Smooth muscle cell (in vitro differentiated cells): ENCODE results near the gene CPA5. TPM values are rescaled to one million over a fixed set of nuclear protein-coding genes. Genes with fewer than 3 reads are reported as not detected.

ENCODE experiments used
- DNase-seq: peaks from one replicate; lab custom pipeline; 2025; ENCODE audit not compliant: unreplicated experiment; lab: John Stamatoyannopoulos, UW
- H2AFZ ChIP-seq: fragments of 200-600 bp; sonication (generic); 2 replicates; pipeline ENCODE4 v1.6.0; 2016; ENCODE audit warnings: antibody characterized with exemption, low read depth, mild to moderate bottlenecking
- H3F3A ChIP-seq: fragments of 200-600 bp; sonication (generic); 2 replicates; pipeline ENCODE4 v1.6.0; 2017; ENCODE audit warnings: antibody characterized with exemption, low read depth
- H3K27ac ChIP-seq: fragments of 200-600 bp; sonication (generic); 2 replicates; pipeline ENCODE4 v1.5.1; 2016; ENCODE audit warnings: low read depth, mild to moderate bottlenecking
- H3K27me3 ChIP-seq: fragments of 200-600 bp; sonication (generic); 2 replicates; pipeline ENCODE4 v1.6.1; 2016; ENCODE audit warnings: low read depth, mild to moderate bottlenecking
- H3K36me3 ChIP-seq: fragments of 200-600 bp; sonication (generic); 2 replicates; pipeline ENCODE4 v1.5.1; 2016; ENCODE audit warnings: low read depth
- H3K4me1 ChIP-seq: fragments of 200-600 bp; sonication (generic); 2 replicates; pipeline ENCODE4 v1.5.1; 2016; ENCODE audit warnings: low read depth
- H3K4me2 ChIP-seq: fragments of 200-600 bp; sonication (generic); 2 replicates; pipeline ENCODE4 v1.6.0; 2016; ENCODE audit warnings: mild to moderate bottlenecking
- H3K4me3 ChIP-seq: fragments of 200-600 bp; sonication (generic); 2 replicates; pipeline ENCODE4 v1.5.1; 2016; ENCODE audit warnings: mild to moderate bottlenecking
- H3K79me2 ChIP-seq: fragments of 200-600 bp; sonication (generic); 2 replicates; pipeline ENCODE4 v1.6.0; 2016; ENCODE audit warnings: low read depth, mild to moderate bottlenecking
- H3K9ac ChIP-seq: fragments of 200-600 bp; sonication (generic); 2 replicates; pipeline ENCODE4 v1.6.0; 2016; ENCODE audit warnings: low read depth
- H3K9me3 ChIP-seq: fragments of 200-600 bp; sonication (generic); replicated peaks from 2 replicates; pipeline ENCODE4 v1.5.1; 2016; ENCODE audit warnings: low read depth
- H4K20me1 ChIP-seq: fragments of 200-600 bp; sonication (generic); 2 replicates; pipeline ENCODE4 v1.6.0; 2016; ENCODE audit warnings: low read depth
- WGBS: methylation state at CpG from one replicate; pipeline ENCODE4 v1.1.7; 2016; ENCODE audit warnings: low lambda C conversion rate; 5-methylcytosine and 5-hydroxymethylcytosine counted together
- polyA plus RNA-seq: library from polyadenylated mRNA; unstranded; fragments of >200 nt; fragmentation: Nextera tagmentation; extraction: Ambion mirVana; gene quantifications from 2 replicates; pipeline ENCODE4 v1.2.1, GENCODE V29; 2016
- total RNA-seq: library from RNA; depleted of rRNA; stranded (reverse); fragments of >200 nt; gene quantifications from 2 replicates; pipeline ENCODE4 v1.2.3, GENCODE V29; 2014
- TF ChIP-seq, protein P1 (sequence below): fragments of 200-600 bp; sonication (generic); IDR thresholded peaks from 2 replicates; pipeline ENCODE4 v1.5.1; 2017; ENCODE audit warnings: borderline replicate concordance, mild to moderate bottlenecking, antibody characterized with exemption; ENCODE audit not compliant: insufficient read depth, poor library complexity, severe bottlenecking

Gene CPA5
- total and polyA plus RNA-seq, 2 experiments from 2014 or later = not detected

DNA sequence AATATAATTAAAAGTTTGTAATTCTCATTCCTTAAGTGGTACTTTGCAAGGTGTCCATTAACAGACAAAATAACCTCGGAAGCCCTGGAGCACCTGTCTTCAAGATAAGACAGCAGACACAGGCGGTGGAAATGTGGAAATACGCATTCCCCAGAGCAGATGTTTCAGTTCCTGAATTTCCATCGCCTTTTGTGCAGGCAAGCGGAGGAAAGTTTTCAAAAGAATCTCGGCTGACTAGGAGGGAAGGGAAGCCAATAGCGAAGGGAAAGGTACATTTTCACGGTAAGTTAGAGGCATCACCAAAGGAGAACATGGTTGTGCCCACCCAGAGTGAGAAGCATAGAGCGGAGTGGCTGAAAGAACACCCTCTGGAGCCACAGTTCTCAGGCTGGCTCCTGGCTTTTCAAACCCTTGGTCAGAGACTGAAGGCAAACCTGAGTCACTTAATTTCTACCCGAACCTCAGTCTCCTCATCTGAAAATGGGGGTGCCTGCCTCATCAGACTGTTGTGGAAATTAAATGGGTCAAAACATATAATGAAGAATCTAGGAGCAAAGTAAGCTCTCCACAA, 49.3 kb downstream of the CPA5 start:
- Histone ChIP-seq H2AFZ (no peak overlapping the region), H3F3A (peaks cover 5% of the 10 kb centered on the region), H3K27me3 (no peaks in the 10 kb centered on the region), H4K20me1 (no peaks in the 10 kb centered on the region), H3K79me2 (no peaks in the 10 kb centered on the region), H3K4me1 (peaks cover 17% of the 10 kb centered on the region), H3K9me3 (no peaks in the 10 kb centered on the region), H3K36me3 (no peaks in the 10 kb centered on the region), H3K9ac (no peak overlapping the region), H3K27ac (no peak overlapping the region), H3K4me3 (no peak overlapping the region), H3K4me2 (no peak overlapping the region)
- no peak for DNase-seq
- WGBS = 79% methylated on average over 10 of the region's 10 CpGs
- TF ChIP-seq, protein P1, sequence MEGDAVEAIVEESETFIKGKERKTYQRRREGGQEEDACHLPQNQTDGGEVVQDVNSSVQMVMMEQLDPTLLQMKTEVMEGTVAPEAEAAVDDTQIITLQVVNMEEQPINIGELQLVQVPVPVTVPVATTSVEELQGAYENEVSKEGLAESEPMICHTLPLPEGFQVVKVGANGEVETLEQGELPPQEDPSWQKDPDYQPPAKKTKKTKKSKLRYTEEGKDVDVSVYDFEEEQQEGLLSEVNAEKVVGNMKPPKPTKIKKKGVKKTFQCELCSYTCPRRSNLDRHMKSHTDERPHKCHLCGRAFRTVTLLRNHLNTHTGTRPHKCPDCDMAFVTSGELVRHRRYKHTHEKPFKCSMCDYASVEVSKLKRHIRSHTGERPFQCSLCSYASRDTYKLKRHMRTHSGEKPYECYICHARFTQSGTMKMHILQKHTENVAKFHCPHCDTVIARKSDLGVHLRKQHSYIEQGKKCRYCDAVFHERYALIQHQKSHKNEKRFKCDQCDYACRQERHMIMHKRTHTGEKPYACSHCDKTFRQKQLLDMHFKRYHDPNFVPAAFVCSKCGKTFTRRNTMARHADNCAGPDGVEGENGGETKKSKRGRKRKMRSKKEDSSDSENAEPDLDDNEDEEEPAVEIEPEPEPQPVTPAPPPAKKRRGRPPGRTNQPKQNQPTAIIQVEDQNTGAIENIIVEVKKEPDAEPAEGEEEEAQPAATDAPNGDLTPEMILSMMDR = no peak

DNA sequence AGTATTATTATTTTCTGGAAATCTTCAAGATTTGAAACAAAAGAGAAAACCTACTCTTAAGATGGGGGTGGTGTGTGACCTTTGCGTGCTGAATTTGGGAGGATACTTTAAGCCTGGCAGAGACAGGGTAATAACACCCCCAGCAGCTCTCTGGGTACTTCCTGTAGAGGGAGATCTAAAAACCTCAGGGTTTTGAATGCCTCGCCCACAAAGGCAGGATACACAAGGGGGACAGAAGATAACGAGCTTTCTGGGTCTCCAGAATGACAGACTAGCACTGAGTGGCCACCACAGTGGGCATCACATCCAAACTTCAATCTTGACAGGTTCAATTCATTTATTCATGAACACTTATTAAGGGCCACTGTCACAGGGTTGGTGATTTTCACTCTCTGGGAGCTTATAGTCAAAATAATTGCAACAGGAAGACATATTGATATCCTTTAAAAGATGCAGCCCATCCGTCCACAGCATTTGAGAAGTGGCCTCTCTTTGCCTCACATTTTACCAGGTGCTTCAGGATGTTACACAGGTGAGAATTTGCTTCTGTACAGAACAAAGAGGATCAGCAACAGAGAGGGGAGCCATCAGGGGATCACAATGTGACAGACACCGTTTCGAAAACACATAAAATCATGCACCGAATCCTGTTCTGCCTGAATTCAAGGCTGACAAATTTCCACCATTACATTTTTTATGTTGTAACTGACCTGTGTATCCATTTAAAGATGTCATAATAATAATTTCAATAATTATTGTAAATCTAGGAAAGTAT, 50.0 kb downstream of the CPA5 start:
- TF ChIP-seq, protein P1 = no peak
- no peaks in the 10 kb centered on the region for H3K9me3 ChIP-seq
- H2AFZ ChIP-seq = no peak overlapping the region
- no peak overlapping the region for H3K4me2 ChIP-seq
- H3F3A ChIP-seq = peaks cover 5% of the 10 kb centered on the region
- no peak overlapping the region for H3K4me3 ChIP-seq
- no peak for DNase-seq
- H3K27ac ChIP-seq = no peak overlapping the region
- peaks cover 17% of the 10 kb centered on the region for H3K4me1 ChIP-seq
- H3K79me2 ChIP-seq = no peaks in the 10 kb centered on the region
- no peak overlapping the region for H3K9ac ChIP-seq
- 86% methylated on average over 7 of the region's 7 CpGs for WGBS
- H3K27me3 ChIP-seq = no peaks in the 10 kb centered on the region
- H3K36me3 ChIP-seq = no peaks in the 10 kb centered on the region
- no peaks in the 10 kb centered on the region for H4K20me1 ChIP-seq

DNA sequence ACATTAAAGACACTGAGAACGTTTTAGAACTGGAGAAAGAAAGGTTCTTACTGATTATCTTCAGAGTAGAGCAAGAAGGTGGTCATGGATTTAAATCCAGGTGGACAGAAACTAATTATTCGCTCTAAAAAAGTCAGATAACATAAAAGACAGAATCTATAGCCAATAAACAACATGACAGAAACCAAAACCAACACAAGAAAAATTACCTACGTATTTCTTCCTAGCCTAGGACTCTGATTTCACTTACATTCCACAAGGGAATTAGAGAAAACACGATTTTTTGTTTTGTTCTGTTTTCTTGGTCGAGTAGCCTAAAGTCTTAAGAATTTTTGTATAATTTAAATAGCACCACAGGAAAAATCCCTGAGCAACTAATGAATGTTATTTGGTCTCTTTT, 50.8 kb downstream of the CPA5 start:
- Histone ChIP-seq H3K4me3 (no peak overlapping the region), H3F3A (peaks cover 10% of the 10 kb centered on the region), H3K4me2 (no peak overlapping the region), H3K9me3 (no peaks in the 10 kb centered on the region), H3K4me1 (peaks cover 17% of the 10 kb centered on the region), H2AFZ (no peak overlapping the region), H3K79me2 (no peaks in the 10 kb centered on the region), H3K27me3 (no peaks in the 10 kb centered on the region), H3K36me3 (no peaks in the 10 kb centered on the region), H3K9ac (no peak overlapping the region), H4K20me1 (no peaks in the 10 kb centered on the region), H3K27ac (no peak overlapping the region)
- 84% methylated on average over 5 of the region's 5 CpGs for WGBS
- no peak for DNase-seq
- TF ChIP-seq, protein P1 = no peak
